ENCODE data around the gene HIKESHI.

- no peak for TF ChIP-seq CTCF (conservative IDR thresholded peaks at IDR 0.05; ENCODE audit: low read depth, low read length)
- no peak for TF ChIP-seq EZH2 (IDR thresholded peaks at IDR 0.05; ENCODE audit: low read length, unreplicated experiment)
- no peak for TF ChIP-seq EZH2phosphoT487 (IDR thresholded peaks at IDR 0.05; ENCODE audit: borderline replicate concordance, low read length)
Observed at GRCh38 chr11:86302092-86302793, at the start of gene HIKESHI.
